Endothelial cell of umbilical vein (primary cell): ENCODE measurements around the gene CC2D1A. TPM values are rescaled to one million over a fixed set of nuclear protein-coding genes. Genes with fewer than 3 reads are reported as not detected.

Source experiments
- BruUV-seq: library from RNA; stranded (reverse); fragments of 400-500 nt; replicated peaks from 2 replicates; lab custom pipeline; 2021; lab: Mats Ljungman, UMichigan
- CTCF ChIA-PET: fragments of 300-600, 350-600 bp; sonication (Branson Sonifier 250); formaldehyde crosslinking; loops from one replicate; lab custom pipeline; 2021; ENCODE audit warnings: antibody characterized with exemption, inconsistent platforms; lab: Charles Lee
- POLR2A ChIA-PET: fragments of 300-600, 350-600 bp; sonication (Branson Sonifier 250); formaldehyde crosslinking; loops from one replicate; lab custom pipeline; 2021; ENCODE audit warnings: antibody characterized with exemption, inconsistent platforms; lab: Charles Lee
- DNase-seq: peaks from one replicate; pipeline ENCODE4 v3.0.0-alpha.2; 2011; ENCODE audit warnings: low read depth, low spot score
- FAIRE-seq: peaks from 2 replicates; lab custom pipeline; 2011; peaks lifted over from hg19 to GRCh38; lab: Jason Lieb, UNC
- H2AFZ ChIP-seq: 2 replicates; pipeline ENCODE4 v1.6.0; 2012; ENCODE audit warnings: low read depth, low read length, control low read depth, inconsistent platforms
- H3K27ac ChIP-seq: 2 replicates; pipeline ENCODE4 v1.5.1; 2011; ENCODE audit warnings: low read depth, mild to moderate bottlenecking, control low read depth, low read length, moderate library complexity; ENCODE audit not compliant: insufficient read depth
- H3K27me3 ChIP-seq, 2 experiments: 2 replicates each; pipeline versions ENCODE4 v1.6.0 to v1.6.1; 2011; ENCODE audit warnings: low read length in 2 of 2, mixed read lengths in 1 of 2; ENCODE audit not compliant: control insufficient read depth in 2 of 2, insufficient read depth in 2 of 2
- H3K36me3 ChIP-seq, 2 experiments: 2 replicates in 1 of 2; 3 replicates in 1 of 2; pipeline ENCODE4 v1.5.1; 2011; ENCODE audit warnings: low read length in 2 of 2, mild to moderate bottlenecking in 1 of 2, moderate library complexity in 1 of 2; ENCODE audit not compliant: control insufficient read depth in 2 of 2, insufficient read depth in 2 of 2; ENCODE audit errors: extremely low read depth in 1 of 2
- H3K4me1 ChIP-seq: 3 replicates; pipeline ENCODE4 v1.5.1; 2011; ENCODE audit warnings: mild to moderate bottlenecking, low read length; ENCODE audit not compliant: control insufficient read depth, insufficient read depth; ENCODE audit errors: extremely low read depth
- H3K4me2 ChIP-seq: 2 replicates; pipeline ENCODE4 v1.6.1; 2011; ENCODE audit warnings: low read length, control low read depth, mixed read lengths; ENCODE audit not compliant: insufficient read depth
- H3K4me3 ChIP-seq, 3 experiments: fragments of 200-600 bp in 1 of 3; sonication (generic), shearing (Covaris generic) in 1 of 3; replicated peaks in 1 of 3; 2 replicates each; pipeline ENCODE4 v1.5.1; 2011 to 2016; ENCODE audit warnings: control low read depth in 3 of 3, low read length in 3 of 3, mild to moderate bottlenecking in 2 of 3, inconsistent platforms in 1 of 3, low read depth in 1 of 3, moderate library complexity in 1 of 3; ENCODE audit not compliant: insufficient read depth in 1 of 3
- H3K79me2 ChIP-seq: 2 replicates; pipeline ENCODE4 v1.6.0; 2012; ENCODE audit warnings: low read length, inconsistent platforms; ENCODE audit not compliant: control insufficient read depth, insufficient read depth
- H3K9ac ChIP-seq: replicated peaks from 2 replicates; pipeline ENCODE3; 2011; ENCODE audit warnings: low read length, control low read depth; ENCODE audit not compliant: insufficient read depth; ENCODE audit errors: extremely low read depth
- H3K9me1 ChIP-seq: replicated peaks from 3 replicates; pipeline ENCODE4 v1.6.0; 2011; ENCODE audit warnings: mild to moderate bottlenecking, low read length; ENCODE audit not compliant: control insufficient read depth, insufficient read depth; ENCODE audit errors: extremely low read depth
- H3K9me3 ChIP-seq: replicated peaks from 2 replicates; pipeline ENCODE4 v1.5.1; 2012; ENCODE audit warnings: low read length, inconsistent platforms; ENCODE audit not compliant: control insufficient read depth, insufficient read depth
- H4K20me1 ChIP-seq: replicated peaks from 2 replicates; pipeline ENCODE3; 2011; ENCODE audit warnings: mild to moderate bottlenecking, low read length; ENCODE audit not compliant: control insufficient read depth, insufficient read depth; ENCODE audit errors: extremely low read depth
- EZH2 ChIP-seq: IDR thresholded peaks from 2 replicates; pipeline ENCODE4 v1.6.1; 2012; ENCODE audit warnings: borderline replicate concordance, low read depth, mild to moderate bottlenecking, moderate library complexity, low read length, inconsistent platforms; ENCODE audit not compliant: severe bottlenecking
- FOS ChIP-seq: IDR thresholded peaks from 2 replicates; pipeline ENCODE4 v1.6.1; 2011; ENCODE audit warnings: mild to moderate bottlenecking, low read length, moderate library complexity, borderline replicate concordance; ENCODE audit not compliant: insufficient read depth
- GATA2 ChIP-seq: IDR thresholded peaks from 2 replicates; pipeline ENCODE4 v1.7.0; 2011; ENCODE audit warnings: low read depth, mild to moderate bottlenecking, moderate library complexity, mixed read lengths, low read length; ENCODE audit not compliant: insufficient read length, insufficient read depth
- JUN ChIP-seq: IDR thresholded peaks from 2 replicates; pipeline ENCODE4 v1.6.1; 2011; ENCODE audit warnings: borderline replicate concordance, low read depth; ENCODE audit not compliant: insufficient read length, insufficient read depth
- MYC ChIP-seq: IDR thresholded peaks from one replicate; pipeline ENCODE4 v1.6.1; 2011; ENCODE audit warnings: mild to moderate bottlenecking, low read depth, low read length
- POLR2A ChIP-seq: IDR thresholded peaks from 2 replicates; pipeline ENCODE4 v1.6.1; 2012; ENCODE audit warnings: low read depth, mild to moderate bottlenecking, control low read depth, low read length
- POLR2AphosphoS5 ChIP-seq: IDR thresholded peaks from 2 replicates; pipeline ENCODE4 v1.6.1; 2012; ENCODE audit warnings: low read depth, mild to moderate bottlenecking, control low read depth, low read length, moderate library complexity; ENCODE audit not compliant: insufficient read depth
- dilution Hi-C: fragments of 300-500 bp; cut with MboI; formaldehyde crosslinking; loops from one replicate; pipeline ENCODE4 v1.15.0; 2019; ENCODE audit warnings: low sequenced_read_pairs; ENCODE audit not compliant: extremely low pct_ligation_motif_present
- intact Hi-C: fragments of 100-400 bp; cut with micrococcal nuclease; formaldehyde crosslinking; loops from one replicate; pipeline ENCODE4 v1.10.0; 2022
- polyA plus RNA-seq, 4 experiments: library from polyadenylated mRNA; depleted of rRNA in 3 of 4; stranded (reverse) in 3 of 4; unstranded in 1 of 4; fragments of >200 nt; gene quantifications; 2 replicates each; pipeline versions ENCODE4 v1.2.1 to v1.2.3, GENCODE V29; 2011 to 2012; ENCODE audit warnings: missing spikeins in 1 of 4
- total RNA-seq: library from RNA; stranded (reverse); gene quantifications from 2 replicates; pipeline ENCODE4 v1.2.3, GENCODE V29; 2021
- TF ChIP-seq, protein P1 (sequence below): IDR thresholded peaks from 2 replicates; pipeline ENCODE4 v1.6.1; 2011; ENCODE audit not compliant: insufficient read depth, insufficient read length
- TF ChIP-seq, protein P2 (sequence below), 2 donors: IDR thresholded peaks; 1 replicate in 1 of 2; 2 replicates in 1 of 2; pipeline ENCODE4 v1.5.1; 2011; ENCODE audit warnings: low read length in 2 of 2, mild to moderate bottlenecking in 2 of 2, moderate library complexity in 2 of 2, control low read depth in 1 of 2, inconsistent platforms in 1 of 2, low read depth in 1 of 2; ENCODE audit not compliant: insufficient read depth in 1 of 2; ENCODE audit errors: extremely low read depth in 1 of 2

Gene CC2D1A
- total and polyA plus RNA-seq, 2 donors (not counting 3 experiments of a cell fraction or from before 2014, with no cell fraction given), result 13.6 to 33.7 TPM

DNA sequence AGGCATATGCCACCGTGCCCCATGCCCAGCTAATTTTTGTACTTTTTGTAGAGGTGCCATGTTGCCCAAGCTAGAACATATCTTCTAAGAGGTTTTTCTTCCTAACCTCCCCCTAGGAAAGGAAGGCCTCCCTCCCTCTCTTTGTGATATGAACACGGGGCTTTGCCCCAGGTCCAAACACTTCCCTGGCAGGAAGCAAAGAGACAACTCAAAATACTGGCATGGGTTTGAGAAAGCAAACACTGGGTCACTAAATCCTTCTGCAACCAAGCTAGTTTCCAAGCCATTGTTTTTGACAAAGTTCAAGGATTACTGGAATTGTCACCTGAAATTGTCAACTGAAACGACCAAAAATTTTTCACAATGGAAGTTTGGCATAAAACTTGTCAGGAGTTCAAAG lies 8.8 kb downstream of the CC2D1A start:
- Histone ChIP-seq H3K4me1 (no peaks in the 10 kb centered on the region), H3K9me3 (no peaks in the 10 kb centered on the region), H3K4me2 (no peak overlapping the region), H3K9ac (no peak overlapping the region), H3K36me3 (peaks cover 2 to 13% of the 10 kb centered on the region in 2 experiments), H3K9me1 (no peaks in the 10 kb centered on the region), H3K79me2 (no peaks in the 10 kb centered on the region), H2AFZ (no peak overlapping the region), H4K20me1 (no peaks in the 10 kb centered on the region), H3K4me3 (no peak overlapping the region), H3K27ac (no peak overlapping the region), H3K27me3 (no peaks in the 10 kb centered on the region)
- DNase-seq (no peak), FAIRE-seq (no peak)
- dilution Hi-C loops (no loop called here), intact Hi-C loops (no loop called here)
- POLR2A ChIA-PET, result no interaction called here
- TF ChIP-seq, protein P1, sequence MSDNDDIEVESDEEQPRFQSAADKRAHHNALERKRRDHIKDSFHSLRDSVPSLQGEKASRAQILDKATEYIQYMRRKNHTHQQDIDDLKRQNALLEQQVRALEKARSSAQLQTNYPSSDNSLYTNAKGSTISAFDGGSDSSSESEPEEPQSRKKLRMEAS, result no peak
- no peak for TF ChIP-seq MYC
- TF ChIP-seq, protein P2, sequence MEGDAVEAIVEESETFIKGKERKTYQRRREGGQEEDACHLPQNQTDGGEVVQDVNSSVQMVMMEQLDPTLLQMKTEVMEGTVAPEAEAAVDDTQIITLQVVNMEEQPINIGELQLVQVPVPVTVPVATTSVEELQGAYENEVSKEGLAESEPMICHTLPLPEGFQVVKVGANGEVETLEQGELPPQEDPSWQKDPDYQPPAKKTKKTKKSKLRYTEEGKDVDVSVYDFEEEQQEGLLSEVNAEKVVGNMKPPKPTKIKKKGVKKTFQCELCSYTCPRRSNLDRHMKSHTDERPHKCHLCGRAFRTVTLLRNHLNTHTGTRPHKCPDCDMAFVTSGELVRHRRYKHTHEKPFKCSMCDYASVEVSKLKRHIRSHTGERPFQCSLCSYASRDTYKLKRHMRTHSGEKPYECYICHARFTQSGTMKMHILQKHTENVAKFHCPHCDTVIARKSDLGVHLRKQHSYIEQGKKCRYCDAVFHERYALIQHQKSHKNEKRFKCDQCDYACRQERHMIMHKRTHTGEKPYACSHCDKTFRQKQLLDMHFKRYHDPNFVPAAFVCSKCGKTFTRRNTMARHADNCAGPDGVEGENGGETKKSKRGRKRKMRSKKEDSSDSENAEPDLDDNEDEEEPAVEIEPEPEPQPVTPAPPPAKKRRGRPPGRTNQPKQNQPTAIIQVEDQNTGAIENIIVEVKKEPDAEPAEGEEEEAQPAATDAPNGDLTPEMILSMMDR (IDR thresholded peaks at IDR 0.05; ENCODE audit: extremely low read depth in 1 of 2, insufficient read depth in 1 of 2, low read depth in 1 of 2, low read length in 2 of 2), result no peak
- no peak for TF ChIP-seq FOS
- BruUV-seq, result no TSS peak
- CTCF ChIA-PET, result interaction anchor here (1.0 kb wide), 1 partner anchor 9 kb away, joined by 3 read pairs; the partner anchor contains the start of genes BRME1 and CC2D1A

GRCh38 chr19:13917888-13918406 lies 11.9 kb downstream of the CC2D1A start:
- Histone ChIP-seq H3K4me1 (no peaks in the 10 kb centered on the region), H4K20me1 (no peaks in the 10 kb centered on the region), H3K9ac (no peak overlapping the region), H3K27me3 (no peaks in the 10 kb centered on the region), H3K4me3 (no peak overlapping the region), H3K9me1 (no peaks in the 10 kb centered on the region), H2AFZ (no peak overlapping the region), H3K4me2 (no peak overlapping the region), H3K9me3 (no peaks in the 10 kb centered on the region), H3K27ac (no peak overlapping the region), H3K79me2 (no peaks in the 10 kb centered on the region), H3K36me3 (peaks cover 5 to 24% of the 10 kb centered on the region in 2 experiments)
- intact Hi-C loops (no loop called here), dilution Hi-C loops (no loop called here)
- FAIRE-seq (no peak), DNase-seq (no peak)
- BruUV-seq, result no TSS peak
- POLR2A ChIA-PET, result interaction anchor here (0.5 kb wide), 1 partner anchor 8 kb away, joined by 5 read pairs; no protein-coding TSS in a partner anchor
- no peak for TF ChIP-seq JUN
- TF ChIP-seq GATA2, result no peak
- no peak for TF ChIP-seq MYC
- no peak for TF ChIP-seq EZH2
- TF ChIP-seq POLR2AphosphoS5, result no peak
- TF ChIP-seq FOS, result no peak
- TF ChIP-seq POLR2A, result no peak
- TF ChIP-seq, protein P1, result no peak
- TF ChIP-seq, protein P2 (IDR thresholded peaks at IDR 0.05; ENCODE audit: extremely low read depth in 1 of 2, insufficient read depth in 1 of 2, low read depth in 1 of 2, low read length in 2 of 2), result no peak
- CTCF ChIA-PET, result interaction anchor here (1.0 kb wide), 1 partner anchor 8 kb away, joined by 3 read pairs; no protein-coding TSS in a partner anchor
